HCT116 (cell line): Measurements from ENCODE around the gene IFIT3. TPM values are rescaled to one million over a fixed set of nuclear protein-coding genes. Genes with fewer than 3 reads are reported as not detected.

Source experiments
- ATAC-seq: fragments of 200-7000 bp; cut with Tn5 transposase; 2 replicates; pipeline ENCODE4 v1.9.1; 2020; ENCODE audit warnings: mild to moderate bottlenecking, moderate library complexity
- BruUV-seq: library from RNA; stranded (reverse); fragments of 400-500 nt; replicated peaks from 2 replicates; lab custom pipeline; 2021; lab: Mats Ljungman, UMichigan
- CTCF ChIA-PET: fragments of 300-600 bp; sonication (Branson Sonifier 250); formaldehyde crosslinking; loops from one replicate; lab custom pipeline; 2021; ENCODE audit warnings: antibody characterized with exemption; lab: Charles Lee
- POLR2A ChIA-PET: fragments of 300-600, 350-600 bp; sonication (Branson Sonifier 250); formaldehyde crosslinking; loops from one replicate; lab custom pipeline; 2021; ENCODE audit warnings: antibody characterized with exemption; lab: Charles Lee
- RAD21 ChIA-PET, 2 experiments: fragments of 300-600 bp; sonication (Branson Sonifier 250); formaldehyde crosslinking; loops; one replicate each; lab custom pipeline; 2023; ENCODE audit warnings: low total read pairs in 2 of 2; ENCODE audit not compliant: uncharacterized antibody in 2 of 2, unreplicated experiment in 2 of 2, low non-redundant PET in 1 of 2; lab: Charles Lee
- DNase-seq: peaks from one replicate; pipeline ENCODE4 v3.0.0-alpha.2; 2010; ENCODE audit warnings: low read depth, low spot score
- H2AFZ ChIP-seq: fragments of 200-600 bp; shearing (Covaris generic), sonication (generic); 2 replicates; pipeline ENCODE4 v1.6.1; 2017; ENCODE audit warnings: low read depth, mixed run types, mixed read lengths, antibody characterized with exemption, low read length; ENCODE audit not compliant: poor library complexity, severe bottlenecking
- H3K27ac ChIP-seq: 2 replicates; pipeline ENCODE4 v1.5.1; 2012; ENCODE audit warnings: low read depth, low read length
- H3K27me3 ChIP-seq: fragments of 200-600 bp; sonication (generic); 2 replicates; pipeline ENCODE4 v1.6.1; 2016; ENCODE audit warnings: mixed run types, low read length, mixed read lengths; ENCODE audit not compliant: insufficient read depth
- H3K36me3 ChIP-seq, 2 experiments: fragments of 200-500 bp in 1 of 2; fragments of 200-600 bp in 1 of 2; sonication (Bioruptor generic) in 1 of 2; sonication (generic) in 1 of 2; 2 replicates each; pipeline versions ENCODE4 v1.5.1 to v1.6.1; 2014 to 2016; ENCODE audit warnings: low read length in 2 of 2, inconsistent platforms in 1 of 2, mixed read lengths in 1 of 2, mixed run types in 1 of 2; ENCODE audit not compliant: insufficient read depth in 2 of 2, control insufficient read depth in 1 of 2
- H3K4me1 ChIP-seq, 2 experiments: fragments of 200-600 bp in 1 of 2; sonication (generic) in 1 of 2; 2 replicates each; pipeline versions ENCODE4 v1.5.1 to v1.6.1; 2012 to 2017; ENCODE audit warnings: low read length in 2 of 2, inconsistent platforms in 1 of 2, mild to moderate bottlenecking in 1 of 2, mixed read lengths in 1 of 2, mixed run types in 1 of 2, moderate library complexity in 1 of 2; ENCODE audit not compliant: insufficient read depth in 2 of 2, control insufficient read depth in 1 of 2
- H3K4me2 ChIP-seq: fragments of 200-600 bp; sonication (generic); 2 replicates; pipeline ENCODE4 v1.6.1; 2017; ENCODE audit warnings: mixed run types, low read length, mixed read lengths
- H3K4me3 ChIP-seq, 2 experiments: fragments of 200-600 bp in 1 of 2; sonication (generic) in 1 of 2; replicated peaks in 1 of 2; 2 replicates each; pipeline ENCODE4 v1.5.1; 2011 to 2016; ENCODE audit warnings: low read length in 2 of 2, control low read depth in 1 of 2, low read depth in 1 of 2, mild to moderate bottlenecking in 1 of 2, mixed read lengths in 1 of 2, mixed run types in 1 of 2
- H3K79me2 ChIP-seq: fragments of 200-600 bp; sonication (generic); 2 replicates; pipeline ENCODE4 v1.6.1; 2017; ENCODE audit warnings: mild to moderate bottlenecking, mixed run types, low read length, moderate library complexity, mixed read lengths; ENCODE audit not compliant: insufficient read depth
- H3K9ac ChIP-seq: fragments of 200-600 bp; sonication (generic); 2 replicates; pipeline ENCODE4 v1.6.1; 2016; ENCODE audit warnings: low read length, mixed read lengths
- H3K9me2 ChIP-seq: fragments of 200-600 bp; sonication (generic), shearing (Covaris generic); 2 replicates; pipeline ENCODE4 v1.6.1; 2017; ENCODE audit warnings: mixed run types, mild to moderate bottlenecking, moderate library complexity; ENCODE audit not compliant: insufficient read depth
- H3K9me3 ChIP-seq, 2 experiments: fragments of 200-500 bp in 1 of 2; fragments of 200-600 bp in 1 of 2; sonication (Bioruptor generic) in 1 of 2; sonication (generic) in 1 of 2; 2 replicates each; pipeline ENCODE4 v1.6.1; 2014 to 2017; ENCODE audit warnings: low read length in 2 of 2, mixed read lengths in 2 of 2, inconsistent platforms in 1 of 2, low read depth in 1 of 2, mild to moderate bottlenecking in 1 of 2, mixed run types in 1 of 2, moderate library complexity in 1 of 2; ENCODE audit not compliant: control insufficient read depth in 1 of 2, insufficient read depth in 1 of 2
- H4K20me1 ChIP-seq: fragments of 200-600 bp; sonication (generic), shearing (Covaris generic); 2 replicates; pipeline ENCODE4 v1.6.1; 2017; ENCODE audit warnings: mixed run types, mild to moderate bottlenecking, moderate library complexity; ENCODE audit not compliant: insufficient read depth
- ATF3 ChIP-seq: IDR thresholded peaks from 2 replicates; pipeline ENCODE4 v1.6.1; 2012
- CBX3 ChIP-seq: IDR thresholded peaks from 2 replicates; pipeline ENCODE4 v1.6.1; 2012; ENCODE audit warnings: low read depth
- CTCF ChIP-seq, 3 experiments: fragments of 200-600 bp in 1 of 3; sonication (generic) in 1 of 3; IDR thresholded peaks in 2 of 3; conservative IDR thresholded peaks in 1 of 3; 2 replicates each; pipeline ENCODE4 v1.5.1; 2012 to 2017; ENCODE audit warnings: low read depth in 2 of 3, low read length in 2 of 3, antibody characterized with exemption in 1 of 3, borderline replicate concordance in 1 of 3, control low read depth in 1 of 3, mild to moderate bottlenecking in 1 of 3, mixed read lengths in 1 of 3, mixed run types in 1 of 3, moderate library complexity in 1 of 3; ENCODE audit not compliant: insufficient read depth in 1 of 3
- EGR1 ChIP-seq: IDR thresholded peaks from 2 replicates; pipeline ENCODE4 v1.6.1; 2012; ENCODE audit warnings: low read depth
- EZH2 ChIP-seq: fragments of 200-600 bp; sonication (generic); IDR thresholded peaks from 2 replicates; pipeline ENCODE4 v1.6.1; 2017; ENCODE audit warnings: antibody characterized with exemption, mixed run types
- EZH2phosphoT487 ChIP-seq: fragments of 200-600 bp; IDR thresholded peaks from 2 replicates; pipeline ENCODE4 v1.6.1; 2018; ENCODE audit warnings: antibody characterized with exemption, borderline replicate concordance
- FOSL1 ChIP-seq: IDR thresholded peaks from 2 replicates; pipeline ENCODE4 v1.6.1; 2012; ENCODE audit warnings: low read depth
- JUND ChIP-seq: IDR thresholded peaks from 2 replicates; pipeline ENCODE4 v1.6.1; 2012
- MAX ChIP-seq: IDR thresholded peaks from 2 replicates; pipeline ENCODE4 v1.6.1; 2012
- POLR2A ChIP-seq: IDR thresholded peaks from 2 replicates; pipeline ENCODE4 v1.7.0; 2011; ENCODE audit warnings: borderline replicate concordance; ENCODE audit not compliant: insufficient read depth, insufficient read length; ENCODE audit errors: extremely low read depth
- POLR2AphosphoS5 ChIP-seq: IDR thresholded peaks from 2 replicates; pipeline ENCODE4 v1.6.1; 2011; ENCODE audit warnings: mild to moderate bottlenecking, low read depth, low read length, moderate library complexity
- RAD21 ChIP-seq: IDR thresholded peaks from 2 replicates; pipeline ENCODE4 v1.6.1; 2012; ENCODE audit warnings: low read depth, mild to moderate bottlenecking
- TCF7L2 ChIP-seq: IDR thresholded peaks from 2 replicates; pipeline ENCODE4 v1.7.0; 2011; ENCODE audit warnings: borderline replicate concordance, inconsistent platforms; ENCODE audit not compliant: insufficient read depth, insufficient read length; ENCODE audit errors: extremely low read depth
- YY1 ChIP-seq: IDR thresholded peaks from 2 replicates; pipeline ENCODE4 v1.6.1; 2011; ENCODE audit warnings: low read length, low read depth, moderate library complexity, mild to moderate bottlenecking; ENCODE audit not compliant: insufficient replicate concordance; ENCODE audit errors: extremely low read depth
- ZBTB33 ChIP-seq: IDR thresholded peaks from 2 replicates; pipeline ENCODE4 v1.6.1; 2011; ENCODE audit warnings: mild to moderate bottlenecking, low read length, moderate library complexity; ENCODE audit not compliant: insufficient replicate concordance; ENCODE audit errors: extremely low read depth
- ZFX ChIP-seq: fragments of 450-650 bp; IDR thresholded peaks from 2 replicates; pipeline ENCODE4 v1.6.1; 2017
- ZNF274 ChIP-seq: fragments of 200-500 bp; sonication (Bioruptor generic); IDR thresholded peaks from 2 replicates; pipeline ENCODE4 v1.6.1; 2014; ENCODE audit warnings: mild to moderate bottlenecking, low read depth, low read length, inconsistent platforms
- intact Hi-C: fragments of 100-400 bp; cut with micrococcal nuclease; formaldehyde crosslinking; loops from 2 replicates; pipeline ENCODE4 v1.10.0; 2022
- total RNA-seq: library from RNA; stranded (reverse); gene quantifications from one replicate; pipeline ENCODE4 v1.2.1, GENCODE V29; 2021; ENCODE audit not compliant: unreplicated experiment

Gene IFIT3
- total RNA-seq, 1 experiment from 2014 or later, result 1.1 TPM

GRCh38 chr10:89379103-89379502 lies 51.3 kb downstream of the IFIT3 start:
- Histone ChIP-seq H3K9me2 (no peaks in the 10 kb centered on the region), H3K9me3 (no peaks in the 10 kb centered on the region), H3K27ac (no peak overlapping the region), H3K4me1 (no peaks in the 10 kb centered on the region), H3K4me3 (no peak overlapping the region), H2AFZ (no peak overlapping the region)
- BruUV-seq, result no TSS peak
- no peak for ATAC-seq
- no peak for DNase-seq
- intact Hi-C loops, result no loop called here
- no peak for TF ChIP-seq EZH2
- TF ChIP-seq POLR2AphosphoS5, result no peak
- no peak for TF ChIP-seq CBX3
- TF ChIP-seq TCF7L2, result no peak
- no peak for TF ChIP-seq ZNF274
- TF ChIP-seq ZFX, result no peak
- TF ChIP-seq MAX, result no peak
- no peak for TF ChIP-seq EZH2phosphoT487
- no peak for TF ChIP-seq FOSL1
- no peak for TF ChIP-seq EGR1
- TF ChIP-seq ATF3, result no peak
- TF ChIP-seq ZBTB33, result no peak
- TF ChIP-seq RAD21, result no peak
- TF ChIP-seq POLR2A, result no peak
- no peak for TF ChIP-seq YY1
- TF ChIP-seq JUND, result no peak
- no peak for TF ChIP-seq CTCF (IDR thresholded peaks at IDR 0.05 in 2 of 3, conservative IDR thresholded peaks at IDR 0.05 in 1 of 3; ENCODE audit: borderline replicate concordance in 1 of 3, insufficient read depth in 1 of 3, low read depth in 2 of 3, low read length in 2 of 3)
- TF ChIP-seq, all 23 proteins: peak for 0
- RAD21 ChIA-PET, result no interaction called here
- POLR2A ChIA-PET, result no interaction called here
- CTCF ChIA-PET, result interaction anchor here (0.7 kb wide), 1 partner anchor 9 kb away, joined by 3 read pairs; no protein-coding TSS in a partner anchor
- H3K36me3 ChIP-seq, result no peaks in the 10 kb centered on the region
- H3K27me3 ChIP-seq, result no peaks in the 10 kb centered on the region
- H3K79me2 ChIP-seq, result no peaks in the 10 kb centered on the region
- H3K9ac ChIP-seq, result no peak overlapping the region
- no peak overlapping the region for H3K4me2 ChIP-seq
- H4K20me1 ChIP-seq, result no peaks in the 10 kb centered on the region
